ENCODE measurements around the gene IL17C.

Gene IL17C

GRCh38 chr16:88655053-88655732 lies 16.8 kb downstream of the IL17C start:
- H3K27me3 ChIP-seq (ENCODE audit: control insufficient read depth, insufficient read depth, low read length) = no peaks in the 10 kb centered on the region
- no peak overlapping the region for H3K4me3 ChIP-seq (ENCODE audit: low read depth, low read length)
- peaks cover 58% of the 10 kb centered on the region for H3K36me3 ChIP-seq (ENCODE audit: control insufficient read depth, insufficient read depth, low read length)
- peaks cover 6% of the 10 kb centered on the region for H3K4me1 ChIP-seq (ENCODE audit: control insufficient read depth, insufficient read depth, low read length)
- H3K9ac ChIP-seq (ENCODE audit: low read depth, low read length) = no peak overlapping the region
- no peaks in the 10 kb centered on the region for H3K9me3 ChIP-seq (ENCODE audit: control insufficient read depth, insufficient read depth, low read length)
- H3K27ac ChIP-seq (ENCODE audit: low read depth, low read length) = no peak overlapping the region

- no peak overlapping the region for H3K27ac ChIP-seq (ENCODE audit: low read depth, low read length)
- peaks cover 58% of the 10 kb centered on the region for H3K36me3 ChIP-seq (ENCODE audit: control insufficient read depth, insufficient read depth, low read length)
- no peaks in the 10 kb centered on the region for H3K27me3 ChIP-seq (ENCODE audit: control insufficient read depth, insufficient read depth, low read length)
- no peak overlapping the region for H3K9ac ChIP-seq (ENCODE audit: low read depth, low read length)
- H3K4me1 ChIP-seq (ENCODE audit: control insufficient read depth, insufficient read depth, low read length) = peaks cover 6% of the 10 kb centered on the region
- no peak overlapping the region for H3K4me3 ChIP-seq (ENCODE audit: low read depth, low read length)
- no peaks in the 10 kb centered on the region for H3K9me3 ChIP-seq (ENCODE audit: control insufficient read depth, insufficient read depth, low read length)
Measured at GRCh38 chr16:88655733-88656281, 17.4 kb downstream of the IL17C start.

- Histone ChIP-seq H3K27me3 (ENCODE audit: control insufficient read depth, insufficient read depth, low read length) (no peaks in the 10 kb centered on the region), H3K27ac (ENCODE audit: low read depth, low read length) (no peak overlapping the region), H3K36me3 (ENCODE audit: control insufficient read depth, insufficient read depth, low read length) (peaks cover 58% of the 10 kb centered on the region), H3K4me1 (ENCODE audit: control insufficient read depth, insufficient read depth, low read length) (peaks cover 1% of the 10 kb centered on the region), H3K9me3 (ENCODE audit: control insufficient read depth, insufficient read depth, low read length) (no peaks in the 10 kb centered on the region), H3K9ac (ENCODE audit: low read depth, low read length) (no peak overlapping the region), H3K4me3 (ENCODE audit: low read depth, low read length) (no peak overlapping the region)
Measured at GRCh38 chr16:88656291-88656980, 18.1 kb downstream of the IL17C start.

DNA sequence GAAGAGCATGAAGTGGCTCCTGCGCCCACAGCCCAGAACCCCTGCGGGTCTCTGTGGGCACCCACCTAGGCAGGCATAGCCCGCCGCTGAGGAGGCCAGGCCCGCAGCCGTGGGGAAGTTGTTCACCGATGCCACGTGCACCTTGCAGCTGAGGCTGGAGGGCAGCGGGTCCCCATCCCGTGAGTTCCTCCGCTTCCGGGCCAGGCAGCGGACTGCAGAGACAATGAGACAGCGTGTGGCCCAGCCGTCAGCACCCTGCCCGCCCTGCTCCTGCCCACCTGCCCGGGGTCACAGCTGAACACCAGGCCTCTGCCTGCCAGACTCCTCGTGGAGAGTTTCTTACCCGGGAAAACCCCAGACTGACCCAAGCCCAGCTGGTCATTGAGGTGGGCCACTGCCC lies 19.0 kb downstream of the IL17C start:
- no peak overlapping the region for H3K4me3 ChIP-seq (ENCODE audit: low read depth, low read length)
- H3K4me1 ChIP-seq (ENCODE audit: control insufficient read depth, insufficient read depth, low read length) = peaks cover 4% of the 10 kb centered on the region; the same call in 1 of the 2 replicates
- H3K36me3 ChIP-seq (ENCODE audit: control insufficient read depth, insufficient read depth, low read length) = peaks cover 57% of the 10 kb centered on the region
- no peak overlapping the region for H3K27ac ChIP-seq (ENCODE audit: low read depth, low read length)
- H3K27me3 ChIP-seq (ENCODE audit: control insufficient read depth, insufficient read depth, low read length) = no peaks in the 10 kb centered on the region
- no peak overlapping the region for H3K9ac ChIP-seq (ENCODE audit: low read depth, low read length)
- no peaks in the 10 kb centered on the region for H3K9me3 ChIP-seq (ENCODE audit: control insufficient read depth, insufficient read depth, low read length)

GRCh38 chr16:88658714-88659113 lies 20.3 kb downstream of the IL17C start:
- Histone ChIP-seq H3K27ac (ENCODE audit: low read depth, low read length) (no peak overlapping the region), H3K9me3 (ENCODE audit: control insufficient read depth, insufficient read depth, low read length) (no peaks in the 10 kb centered on the region), H3K4me1 (ENCODE audit: control insufficient read depth, insufficient read depth, low read length) (peaks cover 4% of the 10 kb centered on the region; the same call in 1 of the 2 replicates), H3K36me3 (ENCODE audit: control insufficient read depth, insufficient read depth, low read length) (peaks cover 46% of the 10 kb centered on the region), H3K27me3 (ENCODE audit: control insufficient read depth, insufficient read depth, low read length) (no peaks in the 10 kb centered on the region), H3K4me3 (ENCODE audit: low read depth, low read length) (no peak overlapping the region), H3K9ac (ENCODE audit: low read depth, low read length) (no peak overlapping the region)

GRCh38 chr16:88659160-88659559 lies 20.8 kb downstream of the IL17C start:
- Histone ChIP-seq H3K27ac (ENCODE audit: low read depth, low read length) (no peak overlapping the region), H3K36me3 (ENCODE audit: control insufficient read depth, insufficient read depth, low read length) (peaks cover 42% of the 10 kb centered on the region), H3K9me3 (ENCODE audit: control insufficient read depth, insufficient read depth, low read length) (no peaks in the 10 kb centered on the region), H3K27me3 (ENCODE audit: control insufficient read depth, insufficient read depth, low read length) (no peaks in the 10 kb centered on the region), H3K4me1 (ENCODE audit: control insufficient read depth, insufficient read depth, low read length) (peaks cover 4% of the 10 kb centered on the region; the same call in 1 of the 2 replicates), H3K9ac (ENCODE audit: low read depth, low read length) (no peak overlapping the region), H3K4me3 (ENCODE audit: low read depth, low read length) (no peak overlapping the region)

DNA sequence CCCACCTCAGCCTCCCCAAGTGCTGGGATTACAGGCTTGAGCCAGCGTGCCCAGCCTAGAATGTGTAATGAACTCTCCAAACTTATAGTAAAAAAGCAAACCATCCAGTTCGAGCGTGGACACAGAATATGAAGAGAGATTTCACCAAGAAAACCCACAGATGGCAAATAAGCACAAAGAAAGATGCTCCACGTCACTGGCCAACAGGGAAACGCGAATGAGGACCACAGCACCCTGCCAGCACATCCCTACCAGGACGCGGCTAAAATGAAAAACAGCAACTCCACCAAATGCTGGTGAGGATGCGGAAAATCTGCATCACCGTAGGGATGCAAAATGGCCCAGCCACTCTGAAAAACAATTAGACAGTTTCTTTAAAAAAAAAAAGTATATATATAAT lies 23.1 kb downstream of the IL17C start:
- Histone ChIP-seq H3K9ac (ENCODE audit: low read depth, low read length) (no peak overlapping the region), H3K27me3 (ENCODE audit: control insufficient read depth, insufficient read depth, low read length) (no peaks in the 10 kb centered on the region), H3K27ac (ENCODE audit: low read depth, low read length) (no peak overlapping the region), H3K4me1 (ENCODE audit: control insufficient read depth, insufficient read depth, low read length) (peaks cover 4% of the 10 kb centered on the region; the same call in 1 of the 2 replicates), H3K4me3 (ENCODE audit: low read depth, low read length) (no peak overlapping the region), H3K9me3 (ENCODE audit: control insufficient read depth, insufficient read depth, low read length) (no peaks in the 10 kb centered on the region), H3K36me3 (ENCODE audit: control insufficient read depth, insufficient read depth, low read length) (peaks cover 26% of the 10 kb centered on the region)

- H3K4me1 ChIP-seq (ENCODE audit: control insufficient read depth, insufficient read depth, low read length) = peaks cover 4% of the 10 kb centered on the region; the same call in 1 of the 2 replicates
Measured at GRCh38 chr16:88662222-88662842, 24.0 kb downstream of the IL17C start.

GRCh38 chr16:88662843-88663606 lies 24.7 kb downstream of the IL17C start, which contains the start of gene MVD:
Gene MVD, minus strand, starts transcription at chr16:88663091. Its CDS starts 11 bp downstream, at chr16:88663080.
- Histone ChIP-seq H3K4me3 (ENCODE audit: low read depth, low read length) (peak within 1 kb of the TSS; percentile 96), H3K27ac (ENCODE audit: low read depth, low read length) (peak within 1 kb of the TSS; percentile 85), H3K36me3 (ENCODE audit: control insufficient read depth, insufficient read depth, low read length) (peaks cover 11% of the 10 kb centered on the region), H3K4me1 (ENCODE audit: control insufficient read depth, insufficient read depth, low read length) (peaks cover 4% of the 10 kb centered on the region; the same call in 1 of the 2 replicates), H3K27me3 (ENCODE audit: control insufficient read depth, insufficient read depth, low read length) (no peaks in the 10 kb centered on the region), H3K9ac (ENCODE audit: low read depth, low read length) (peak within 1 kb of the TSS; percentile 70; the same call in 1 of the 2 replicates), H3K9me3 (ENCODE audit: control insufficient read depth, insufficient read depth, low read length) (no peaks in the 10 kb centered on the region)

More at GRCh38 chr16:88662222-88662842, 24.0 kb downstream of the IL17C start:
- Histone ChIP-seq H3K36me3 (ENCODE audit: control insufficient read depth, insufficient read depth, low read length) (peaks cover 17% of the 10 kb centered on the region), H3K4me3 (ENCODE audit: low read depth, low read length) (peak overlapping the region; percentile 96), H3K9ac (ENCODE audit: low read depth, low read length) (peak overlapping the region; percentile 36; the same call in 1 of the 2 replicates), H3K27ac (ENCODE audit: low read depth, low read length) (peak overlapping the region; percentile 85), H3K9me3 (ENCODE audit: control insufficient read depth, insufficient read depth, low read length) (no peaks in the 10 kb centered on the region), H3K27me3 (ENCODE audit: control insufficient read depth, insufficient read depth, low read length) (no peaks in the 10 kb centered on the region)

- Histone ChIP-seq H3K9ac (ENCODE audit: low read depth, low read length) (no peak overlapping the region), H3K36me3 (ENCODE audit: control insufficient read depth, insufficient read depth, low read length) (0 out of 2 replicates have a peak, but pooled peaks cover 6% of the 10 kb centered on the region), H3K4me1 (ENCODE audit: control insufficient read depth, insufficient read depth, low read length) (peaks cover 4% of the 10 kb centered on the region; the same call in 1 of the 2 replicates), H3K27ac (ENCODE audit: low read depth, low read length) (no peak overlapping the region), H3K9me3 (ENCODE audit: control insufficient read depth, insufficient read depth, low read length) (no peaks in the 10 kb centered on the region), H3K4me3 (ENCODE audit: low read depth, low read length) (no peak overlapping the region), H3K27me3 (ENCODE audit: control insufficient read depth, insufficient read depth, low read length) (no peaks in the 10 kb centered on the region)
Measured at GRCh38 chr16:88665148-88665547, 26.8 kb downstream of the IL17C start.

Data from HUES48 (cell line).